Hepatic stellate cell (primary cell): Measurements from ENCODE around the gene NPHP1.
"Not testable (repeated sequence)": the region's sequence is repeated elsewhere in the genome, so short reads cannot be mapped to it uniquely, and the experiment has no call there.

Experiments
- DNase-seq: peaks from one replicate; pipeline ENCODE4 v3.0.0; 2011; ENCODE audit warnings: low spot score

NPHP1 gene

DNA sequence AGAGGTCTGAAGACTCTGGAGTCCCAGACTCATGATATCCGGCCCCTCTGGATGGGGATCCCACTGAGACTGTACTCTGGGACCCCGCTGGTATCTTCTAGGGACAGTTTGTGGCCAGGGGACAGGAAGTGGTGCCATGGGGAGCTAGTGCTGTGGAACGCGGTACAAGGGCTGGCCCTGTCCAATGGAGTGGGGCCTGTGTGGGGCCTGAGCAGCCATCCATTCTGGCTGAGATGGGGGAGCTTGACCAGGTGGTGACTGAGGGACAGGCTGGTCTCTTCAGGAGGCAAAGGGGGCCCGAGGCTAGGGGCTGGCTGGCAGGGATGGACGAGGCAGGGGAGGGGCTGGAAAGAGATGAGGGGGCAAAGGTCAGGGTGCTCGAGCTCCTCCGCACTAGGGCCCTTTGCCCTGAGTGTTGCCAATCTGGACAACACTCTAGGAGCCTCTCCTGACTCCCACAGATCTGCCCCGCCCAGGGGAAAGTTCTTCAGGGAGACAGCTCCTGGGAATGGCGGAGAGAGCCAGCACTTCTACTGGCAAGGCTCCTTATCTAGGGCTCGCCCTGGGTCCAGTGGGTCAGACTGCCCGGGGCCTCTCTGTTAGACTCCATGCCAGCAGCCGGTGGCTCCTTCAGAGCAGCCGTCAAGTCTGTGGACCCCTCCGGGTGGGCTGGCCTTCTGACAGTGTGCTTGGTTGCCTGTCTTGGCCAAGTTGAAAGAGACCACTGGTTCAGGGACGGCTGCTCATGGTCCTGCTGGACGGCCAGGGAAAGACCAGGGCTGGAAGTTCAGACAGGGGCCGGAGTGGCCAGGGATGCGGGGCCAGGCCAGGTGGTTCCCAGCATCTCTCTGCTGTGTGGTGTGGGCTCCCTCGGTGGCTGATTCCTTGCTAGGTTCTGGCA is 101.5 kb downstream of the NPHP1 start:
- DNase-seq: no peak

- no peak for DNase-seq
Measured at GRCh38 chr2:110101901-110102803, 102.7 kb downstream of the NPHP1 start.

DNA sequence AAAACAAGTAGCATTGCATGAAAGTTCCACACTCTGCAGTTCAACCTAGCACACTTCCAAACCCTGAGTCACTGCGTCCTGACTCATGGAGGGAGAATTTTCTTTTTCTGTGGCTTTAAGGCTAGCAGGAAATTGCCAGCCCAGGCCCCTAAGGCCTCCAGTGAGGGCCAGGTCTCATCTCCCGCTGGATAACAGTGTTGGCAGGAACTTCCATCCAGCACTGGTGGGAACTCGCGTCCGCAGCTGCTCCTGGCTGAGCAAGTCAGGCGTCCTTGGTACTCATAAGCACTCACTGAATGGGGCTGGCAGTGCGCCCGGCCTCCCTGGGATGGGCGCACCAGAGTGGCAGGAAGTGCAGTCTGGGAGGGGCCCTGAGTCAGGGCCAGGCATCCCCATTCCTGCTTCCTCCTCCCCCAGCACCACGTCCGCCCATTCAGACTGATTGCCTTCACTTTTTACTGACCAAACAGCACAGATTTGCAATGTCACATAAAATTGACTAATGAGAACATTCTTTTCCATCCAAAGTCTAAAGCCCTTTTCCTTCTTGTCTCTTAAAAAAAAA is 103.5 kb downstream of the NPHP1 start:
- peak; percentile 93 for DNase-seq

DNA sequence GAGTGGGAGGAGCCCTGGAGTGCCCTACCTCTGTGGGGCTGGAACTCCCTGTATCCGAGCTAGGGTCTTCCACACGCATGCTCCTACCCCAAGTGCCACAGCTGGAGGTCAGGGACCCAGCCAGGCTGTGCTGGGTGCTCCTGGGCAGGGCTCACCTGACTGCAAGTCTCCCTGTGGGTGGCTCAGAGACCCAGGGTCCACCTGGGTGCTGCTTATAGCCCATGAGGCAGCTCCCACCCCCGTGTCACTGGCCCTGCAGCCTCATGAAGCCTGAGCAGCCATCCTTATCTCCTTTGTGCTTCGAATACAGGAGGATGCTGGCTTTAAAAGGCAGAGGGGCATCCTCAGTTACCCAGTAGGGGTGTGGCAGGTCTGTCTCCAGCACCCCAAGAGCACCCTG is 103.9 kb downstream of the NPHP1 start:
- DNase-seq: not testable (repeated sequence)

DNA sequence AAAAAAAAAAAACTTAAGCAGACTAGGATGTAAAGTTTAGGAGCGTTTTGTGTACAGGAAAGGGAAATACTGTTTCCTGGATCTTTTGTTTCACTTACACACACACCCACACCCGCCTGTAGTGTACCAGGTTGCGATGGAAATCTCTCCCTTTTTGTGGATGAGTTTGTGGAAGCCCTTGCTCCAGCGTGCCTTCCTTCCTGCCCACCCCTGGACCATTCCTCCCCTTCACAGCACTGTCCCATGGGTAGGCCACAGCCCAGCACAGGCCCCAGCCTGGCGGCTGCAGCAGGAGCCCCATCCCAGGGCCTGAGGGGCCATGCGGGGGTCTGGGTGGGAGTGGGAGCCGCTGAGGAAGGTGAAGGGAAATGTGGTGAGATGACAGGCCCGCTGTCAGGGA is 104.3 kb downstream of the NPHP1 start:
- DNase-seq: no peak

GRCh38 chr2:110099471-110100225 is 105.2 kb downstream of the NPHP1 start:
- DNase-seq: no peak

- DNase-seq: no peak
Measured at GRCh38 chr2:110099038-110099425, 105.8 kb downstream of the NPHP1 start.

DNA sequence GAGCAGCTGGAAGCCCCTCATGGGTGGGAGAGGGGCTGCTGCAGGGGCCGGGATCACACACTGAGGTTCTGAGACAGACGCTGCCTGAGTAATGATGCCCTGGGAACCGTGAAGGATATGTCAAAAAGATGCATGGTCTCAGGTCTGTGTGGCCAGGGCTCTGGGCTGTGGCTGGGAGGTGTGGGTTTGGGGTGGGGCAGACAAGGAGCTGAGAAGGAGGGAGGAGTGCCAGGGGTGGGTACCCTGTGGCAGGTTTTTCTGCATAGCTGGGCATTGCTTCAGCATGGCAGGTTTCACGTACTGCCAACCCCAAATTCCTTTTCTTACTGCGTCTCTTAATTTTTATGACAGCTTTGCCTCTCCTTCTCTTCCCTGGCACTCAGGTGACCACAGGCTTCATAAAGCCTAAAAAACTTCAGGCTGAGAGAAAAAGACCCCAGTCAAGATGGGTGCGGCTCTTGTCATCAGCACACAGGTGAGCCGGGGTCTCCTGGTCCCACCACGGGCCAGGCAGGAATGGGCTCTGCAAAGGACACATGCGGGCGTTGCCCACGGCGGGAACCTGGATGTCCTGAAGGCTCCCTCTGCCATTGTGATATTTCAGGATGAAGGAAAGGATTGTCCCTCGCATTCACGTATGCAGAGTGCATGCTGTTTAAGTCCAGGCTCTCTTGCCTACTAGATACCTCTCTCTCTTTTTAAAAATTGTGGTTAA is 107.2 kb downstream of the NPHP1 start:
- DNase-seq: no peak

- no peak for DNase-seq
Measured at GRCh38 chr2:110095994-110096633, 108.7 kb downstream of the NPHP1 start.

- DNase-seq: not testable (repeated sequence)
Measured at GRCh38 chr2:110094884-110095534, 109.8 kb downstream of the NPHP1 start.

GRCh38 chr2:110093924-110094323 is 110.9 kb downstream of the NPHP1 start:
- not testable (repeated sequence) for DNase-seq

- not testable (repeated sequence) for DNase-seq
Measured at GRCh38 chr2:110090164-110090563, 114.6 kb downstream of the NPHP1 start.

- DNase-seq: not testable (repeated sequence)
Measured at GRCh38 chr2:110083757-110084156, 121.1 kb downstream of the NPHP1 start.

GRCh38 chr2:110083162-110083561 is 121.7 kb downstream of the NPHP1 start:
- not testable (repeated sequence) for DNase-seq

DNA sequence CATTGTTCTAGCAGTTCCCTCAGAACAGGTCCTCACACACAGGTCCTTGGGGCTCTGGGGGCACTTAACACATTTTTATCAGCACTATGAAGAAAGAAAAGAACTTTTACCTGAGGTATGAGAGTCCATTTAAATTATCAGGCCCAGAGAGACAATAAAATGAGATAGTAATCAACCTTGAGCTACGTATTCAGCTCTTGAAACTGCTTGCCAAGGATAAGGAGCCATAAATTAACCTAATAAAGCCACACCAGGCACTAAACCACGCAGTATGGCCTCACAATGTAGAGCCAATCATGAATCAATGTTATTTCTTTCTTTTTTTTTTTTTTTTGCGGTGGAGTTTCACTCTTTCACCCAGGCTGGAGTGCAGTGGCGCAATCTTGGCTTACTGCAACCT is 126.7 kb downstream of the NPHP1 start:
- not testable (repeated sequence) for DNase-seq

GRCh38 chr2:110075896-110076295 is 128.9 kb downstream of the NPHP1 start:
- not testable (repeated sequence) for DNase-seq
